ENCODE data around the gene PPP1R9A. TPM values are rescaled to one million over a fixed set of nuclear protein-coding genes. Genes with fewer than 3 reads are reported as not detected.

The PPP1R9A gene
- total RNA-seq, 1 donor from 2014 or later, result 30.6 TPM

- intact Hi-C loops (cut with DNase I), result no loop called here
- Histone ChIP-seq H3K9me3 (no peaks in the 10 kb centered on the region), H3K4me3 (no peak overlapping the region), H3K27ac (no peak overlapping the region), H3K36me3 (no peaks in the 10 kb centered on the region), H3K4me1 (no peaks in the 10 kb centered on the region), H3K27me3 (peaks cover 6% of the 10 kb centered on the region)
- ATAC-seq (no peak), DNase-seq (no peak)
- TF ChIP-seq CTCF (IDR thresholded peaks at IDR 0.05), result no peak
Measured at GRCh38 chr7:95320651-95321050, 413.3 kb downstream of the PPP1R9A start.

GRCh38 chr7:95321720-95322119 lies 414.3 kb downstream of the PPP1R9A start:
- ATAC-seq (no peak), DNase-seq (no peak)
- intact Hi-C loops (cut with DNase I), result no loop called here
- peaks cover 6% of the 10 kb centered on the region for H3K27me3 ChIP-seq
- no peaks in the 10 kb centered on the region for H3K4me1 ChIP-seq
- H3K9me3 ChIP-seq, result no peaks in the 10 kb centered on the region
- no peak for TF ChIP-seq CTCF (IDR thresholded peaks at IDR 0.05)
- H3K4me3 ChIP-seq, result no peak overlapping the region
- H3K27ac ChIP-seq, result no peak overlapping the region
- H3K36me3 ChIP-seq, result no peaks in the 10 kb centered on the region

GRCh38 chr7:95322396-95322795 lies 415.0 kb downstream of the PPP1R9A start:
- Histone ChIP-seq H3K9me3 (no peaks in the 10 kb centered on the region), H3K27ac (no peak overlapping the region), H3K36me3 (no peaks in the 10 kb centered on the region), H3K4me1 (no peaks in the 10 kb centered on the region), H3K27me3 (peaks cover 6% of the 10 kb centered on the region), H3K4me3 (no peak overlapping the region)
- ATAC-seq (no peak), DNase-seq (no peak)
- TF ChIP-seq CTCF (IDR thresholded peaks at IDR 0.05), result no peak
- intact Hi-C loops (cut with DNase I), result no loop called here

- no peak for TF ChIP-seq CTCF (IDR thresholded peaks at IDR 0.05)
- Histone ChIP-seq H3K27me3 (peaks cover 6% of the 10 kb centered on the region), H3K27ac (no peak overlapping the region), H3K36me3 (no peaks in the 10 kb centered on the region), H3K4me3 (no peak overlapping the region), H3K4me1 (no peaks in the 10 kb centered on the region), H3K9me3 (no peaks in the 10 kb centered on the region)
- ATAC-seq (no peak), DNase-seq (no peak)
- intact Hi-C loops (cut with DNase I), result no loop called here
Measured at GRCh38 chr7:95322854-95323253, 415.5 kb downstream of the PPP1R9A start.

GRCh38 chr7:95323410-95324129 lies 416.2 kb downstream of the PPP1R9A start:
- intact Hi-C loops (cut with DNase I), result no loop called here
- no peaks in the 10 kb centered on the region for H3K36me3 ChIP-seq

More at GRCh38 chr7:95323410-95324129, 416.2 kb downstream of the PPP1R9A start:
- Histone ChIP-seq H3K4me3 (no peak overlapping the region), H3K27me3 (peaks cover 6% of the 10 kb centered on the region), H3K4me1 (no peaks in the 10 kb centered on the region), H3K27ac (no peak overlapping the region), H3K9me3 (no peaks in the 10 kb centered on the region)
- ATAC-seq (no peak), DNase-seq (no peak)
- TF ChIP-seq CTCF (IDR thresholded peaks at IDR 0.05), result no peak
